DOHH2 (cell line): ENCODE measurements around the gene DENND6B.

Experiments used
- CTCF ChIP-seq: fragments of 200-600 bp; sonication (generic); IDR thresholded peaks from one replicate; pipeline ENCODE4 v1.5.1; 2014; ENCODE audit warnings: antibody characterized with exemption, mild to moderate bottlenecking, low read depth, low read length; ENCODE audit not compliant: poor library complexity, severe bottlenecking
- EZH2phosphoT487 ChIP-seq: fragments of 200-600 bp; sonication (generic); IDR thresholded peaks from 2 replicates; pipeline ENCODE4 v1.6.1; 2017; ENCODE audit warnings: borderline replicate concordance, mild to moderate bottlenecking, antibody characterized with exemption, low read length, moderate library complexity, mixed read lengths

GRCh38 chr22:50363166-50363802, 36.5 kb upstream of the DENND6B start:
- no peak for TF ChIP-seq CTCF
- no peak for TF ChIP-seq EZH2phosphoT487
